ENCODE measurements around the gene TESK1.

DNA sequence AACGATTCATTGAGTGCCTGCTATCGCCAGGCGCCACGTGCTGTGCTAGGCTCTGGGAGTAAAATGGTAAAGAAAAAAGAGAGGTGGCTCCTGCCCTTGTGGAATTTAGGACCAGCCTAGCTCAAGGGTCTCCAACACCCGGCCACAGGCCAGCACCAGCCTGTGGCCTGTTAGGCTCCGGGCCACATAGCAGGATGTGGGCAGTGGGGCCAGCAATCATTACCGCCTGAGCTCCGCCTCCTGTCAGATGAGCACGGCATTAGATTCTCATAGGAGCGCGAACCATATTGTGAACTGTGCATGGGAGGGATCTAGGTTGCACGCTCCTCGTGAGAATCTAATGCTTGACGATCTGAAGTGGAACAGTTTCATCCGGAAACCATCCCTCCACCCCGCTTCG, 51.3 kb downstream of the TESK1 start:
- TF ChIP-seq, protein P1, sequence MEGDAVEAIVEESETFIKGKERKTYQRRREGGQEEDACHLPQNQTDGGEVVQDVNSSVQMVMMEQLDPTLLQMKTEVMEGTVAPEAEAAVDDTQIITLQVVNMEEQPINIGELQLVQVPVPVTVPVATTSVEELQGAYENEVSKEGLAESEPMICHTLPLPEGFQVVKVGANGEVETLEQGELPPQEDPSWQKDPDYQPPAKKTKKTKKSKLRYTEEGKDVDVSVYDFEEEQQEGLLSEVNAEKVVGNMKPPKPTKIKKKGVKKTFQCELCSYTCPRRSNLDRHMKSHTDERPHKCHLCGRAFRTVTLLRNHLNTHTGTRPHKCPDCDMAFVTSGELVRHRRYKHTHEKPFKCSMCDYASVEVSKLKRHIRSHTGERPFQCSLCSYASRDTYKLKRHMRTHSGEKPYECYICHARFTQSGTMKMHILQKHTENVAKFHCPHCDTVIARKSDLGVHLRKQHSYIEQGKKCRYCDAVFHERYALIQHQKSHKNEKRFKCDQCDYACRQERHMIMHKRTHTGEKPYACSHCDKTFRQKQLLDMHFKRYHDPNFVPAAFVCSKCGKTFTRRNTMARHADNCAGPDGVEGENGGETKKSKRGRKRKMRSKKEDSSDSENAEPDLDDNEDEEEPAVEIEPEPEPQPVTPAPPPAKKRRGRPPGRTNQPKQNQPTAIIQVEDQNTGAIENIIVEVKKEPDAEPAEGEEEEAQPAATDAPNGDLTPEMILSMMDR (IDR thresholded peaks at IDR 0.05), result no peak
- TF ChIP-seq POLR2A (IDR thresholded peaks at IDR 0.05), result no peak
